Suprapubic skin (tissue), 4 donors: Measurements from ENCODE around the gene SMURF2.

Experiments
- CTCF ChIP-seq, 2 donors: fragments of 200-600 bp in 1 of 2; fragments of 450-650 bp in 1 of 2; sonication (generic) in 1 of 2; IDR thresholded peaks; one replicate each; pipeline ENCODE4 v1.5.1; 2016 to 2019; ENCODE audit warnings: antibody characterized with exemption in 2 of 2, mild to moderate bottlenecking in 1 of 2, moderate library complexity in 1 of 2
- EP300 ChIP-seq: sonication (generic); formaldehyde crosslinking; IDR thresholded peaks from one replicate; pipeline ENCODE4 v1.6.1; 2017; ENCODE audit warnings: antibody characterized with exemption
- POLR2A ChIP-seq, 2 donors: fragments of 450-650 bp; IDR thresholded peaks; one replicate each; pipeline ENCODE4 v1.6.1; 2017; ENCODE audit warnings: antibody characterized with exemption in 2 of 2, mild to moderate bottlenecking in 2 of 2, moderate library complexity in 2 of 2
- POLR2AphosphoS5 ChIP-seq, 3 donors: sonication (generic); formaldehyde crosslinking; IDR thresholded peaks; one replicate each; pipeline ENCODE4 v1.6.1; 2017; ENCODE audit warnings: antibody characterized with exemption in 3 of 3

DNA sequence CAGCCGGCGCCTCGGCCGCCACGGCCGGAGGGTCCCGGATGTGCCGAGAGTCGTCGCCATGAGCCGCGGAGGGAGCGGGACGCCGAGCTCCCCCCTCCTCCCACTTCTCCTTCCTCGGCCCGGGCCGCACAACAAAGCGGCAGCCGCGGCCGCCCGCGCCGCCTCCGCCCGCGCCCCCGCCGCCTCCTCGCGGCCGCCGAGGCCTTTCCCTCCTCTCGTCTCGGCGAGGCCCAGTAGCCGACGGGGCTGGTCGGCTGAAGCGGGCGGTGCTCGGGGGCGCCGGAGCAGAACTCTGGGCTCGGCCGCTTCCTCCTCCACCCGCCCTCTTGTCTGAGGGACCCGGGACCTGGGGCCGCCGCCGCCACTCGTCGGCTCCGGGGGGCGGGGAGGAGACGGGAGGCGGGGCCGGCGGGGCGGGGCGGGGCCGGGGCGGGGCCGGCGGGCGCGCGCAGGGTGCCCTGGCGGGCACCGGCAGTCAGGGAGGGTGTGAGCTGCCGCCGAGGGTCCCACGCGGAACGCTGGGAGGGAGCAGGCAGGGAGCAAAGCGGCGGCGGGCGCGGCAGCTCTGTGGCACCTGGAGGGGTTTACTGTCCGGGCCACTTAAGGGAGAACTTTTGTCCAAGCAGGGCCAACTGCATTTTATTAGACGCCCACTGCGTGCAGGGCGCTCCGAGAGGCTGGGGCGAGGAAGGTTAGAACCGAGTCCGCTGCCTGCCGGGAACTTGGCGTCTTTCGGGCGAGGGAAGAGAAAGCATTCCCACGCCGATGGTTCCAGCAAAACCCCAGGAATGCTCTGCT is at the start of gene SMURF2:
- TF ChIP-seq POLR2AphosphoS5 (IDR thresholded peaks at IDR 0.05) (peak in 2 of 3 donors; percentile 50 to 52), EP300 (no peak), CTCF (IDR thresholded peaks at IDR 0.05) (no peak), POLR2A (IDR thresholded peaks at IDR 0.05) (peak; percentile 78 to 87)
